ENCODE results near the gene NEURL3. TPM values are rescaled to one million over a fixed set of nuclear protein-coding genes. Genes with fewer than 3 reads are reported as not detected.
A peak's percentile ranks its signal among the peaks of the same experiment; 100 is the strongest.
"Not testable (repeated sequence)": the region's sequence is repeated elsewhere in the genome, so short reads cannot be mapped to it uniquely, and the experiment has no call there.

Gene NEURL3
- 1 to 10 TPM in 1 of 2 donors, under 1 TPM in 1; 0.58 to 3.3 TPM for total RNA-seq
- long read RNA-seq, partial matches to known transcripts: 0 of 1 reads
- long read RNA-seq, other reads (novel, unspliced or antisense): 1 of 1 reads

GRCh38 chr2:96505231-96505889, at the start of gene NEURL3:
Gene NEURL3 (minus strand): TSS chr2:96505357. CDS start chr2:96505286, 71 bp downstream.
- DNase-seq: peak in 1 of 2 donors; percentile 72
- peak; percentile 69 for ATAC-seq
- intact Hi-C loops (cut with DNase I, micrococcal nuclease): loop anchor here (5.0 to 10.0 kb wide), 2 partner anchors 91 to 98 kb away; no protein-coding TSS in a partner anchor

DNA sequence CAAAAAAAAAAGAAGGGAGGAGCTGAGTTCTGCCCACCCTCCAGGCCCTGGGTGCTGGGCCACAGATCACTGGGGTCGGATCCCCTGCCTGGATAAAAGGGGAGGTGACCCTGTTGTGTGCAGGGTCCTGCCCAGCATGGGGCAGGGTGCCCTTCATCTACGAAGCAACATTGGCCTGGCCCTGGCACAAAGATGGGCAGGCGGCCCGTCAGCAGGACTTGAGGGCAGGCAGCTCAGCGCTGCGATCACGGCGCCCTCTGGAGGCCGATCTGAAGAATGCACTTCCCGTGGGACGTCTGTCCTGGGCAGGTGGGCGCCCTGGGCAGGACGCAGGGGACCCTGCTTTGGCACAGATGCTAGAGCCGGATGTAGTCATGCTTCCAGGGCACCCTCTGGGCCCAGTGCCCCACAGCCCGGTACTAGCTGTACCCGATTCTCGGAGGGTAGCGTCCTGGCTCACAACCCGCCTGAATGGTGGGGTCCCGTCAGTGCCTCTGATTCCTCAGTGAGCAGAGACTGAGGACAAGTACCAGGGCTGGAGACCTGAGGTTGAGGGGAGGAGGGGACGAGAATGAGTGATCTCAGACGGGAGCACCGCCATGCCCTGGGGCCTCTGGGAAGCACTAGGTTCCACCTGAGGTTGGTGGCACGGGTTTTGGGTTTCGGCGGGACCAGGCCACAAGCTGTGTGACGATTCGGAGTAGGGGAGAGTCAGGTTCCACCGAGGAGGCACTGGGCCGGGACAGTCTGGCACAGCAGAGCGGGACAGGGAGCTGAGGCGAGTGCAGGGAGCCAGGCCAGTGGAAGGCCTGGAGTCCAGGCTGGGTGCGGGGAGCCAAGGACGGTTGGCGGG, 49.4 kb upstream of the NEURL3 start:
- intact Hi-C loops (cut with DNase I, micrococcal nuclease): no loop called here
- DNase-seq (peak in 1 of 2 donors; percentile 67), ATAC-seq (peak; percentile 39)

GRCh38 chr2:96553957-96554292, 48.8 kb upstream of the NEURL3 start:
- ATAC-seq; DNase-seq; intact Hi-C loops (cut with DNase I, micrococcal nuclease): not testable (repeated sequence)

DNA sequence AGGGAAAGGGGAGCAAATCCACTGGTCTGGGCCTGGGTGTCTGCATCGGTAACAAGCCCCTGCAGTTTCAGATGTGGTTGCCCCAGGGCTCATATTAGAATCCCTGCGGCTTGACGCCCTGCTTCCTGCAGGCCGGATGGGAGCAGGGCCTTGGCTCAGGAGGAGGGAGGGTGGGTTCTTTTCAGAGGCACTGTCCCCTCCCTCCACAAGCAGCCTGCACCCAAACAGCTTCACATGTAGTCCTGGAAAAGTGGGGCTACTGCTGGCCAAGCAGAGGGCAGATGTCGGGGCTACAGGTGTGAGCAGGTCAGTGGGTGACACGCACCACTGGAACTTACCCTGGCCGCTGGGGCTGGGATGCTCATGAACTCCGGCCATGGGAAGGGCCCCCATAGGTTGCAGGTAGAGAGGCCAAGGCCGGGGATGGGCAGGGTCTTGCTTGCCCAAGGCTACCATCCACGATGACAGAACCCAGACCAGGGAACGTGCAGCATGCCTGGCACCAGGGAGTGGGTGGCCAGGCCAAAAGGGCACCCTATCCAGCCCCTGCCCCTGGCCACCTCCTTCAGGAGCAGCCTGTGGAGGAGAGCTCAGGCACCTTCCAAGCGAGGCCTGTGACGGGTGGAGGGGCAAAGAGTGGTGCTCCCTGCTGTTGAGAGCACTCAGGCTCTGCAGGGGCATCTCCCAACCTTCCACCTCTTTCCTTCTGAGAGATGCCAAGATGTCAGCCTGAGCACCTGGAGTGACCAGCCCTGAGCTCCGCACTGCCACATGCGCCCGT, 48.2 kb upstream of the NEURL3 start:
- DNase-seq (no peak), ATAC-seq (no peak)
- intact Hi-C loops (cut with DNase I, micrococcal nuclease): no loop called here

- ATAC-seq (no peak), DNase-seq (no peak)
- intact Hi-C loops (cut with DNase I, micrococcal nuclease): no loop called here
Observed at GRCh38 chr2:96552315-96553175, 47.4 kb upstream of the NEURL3 start.

DNA sequence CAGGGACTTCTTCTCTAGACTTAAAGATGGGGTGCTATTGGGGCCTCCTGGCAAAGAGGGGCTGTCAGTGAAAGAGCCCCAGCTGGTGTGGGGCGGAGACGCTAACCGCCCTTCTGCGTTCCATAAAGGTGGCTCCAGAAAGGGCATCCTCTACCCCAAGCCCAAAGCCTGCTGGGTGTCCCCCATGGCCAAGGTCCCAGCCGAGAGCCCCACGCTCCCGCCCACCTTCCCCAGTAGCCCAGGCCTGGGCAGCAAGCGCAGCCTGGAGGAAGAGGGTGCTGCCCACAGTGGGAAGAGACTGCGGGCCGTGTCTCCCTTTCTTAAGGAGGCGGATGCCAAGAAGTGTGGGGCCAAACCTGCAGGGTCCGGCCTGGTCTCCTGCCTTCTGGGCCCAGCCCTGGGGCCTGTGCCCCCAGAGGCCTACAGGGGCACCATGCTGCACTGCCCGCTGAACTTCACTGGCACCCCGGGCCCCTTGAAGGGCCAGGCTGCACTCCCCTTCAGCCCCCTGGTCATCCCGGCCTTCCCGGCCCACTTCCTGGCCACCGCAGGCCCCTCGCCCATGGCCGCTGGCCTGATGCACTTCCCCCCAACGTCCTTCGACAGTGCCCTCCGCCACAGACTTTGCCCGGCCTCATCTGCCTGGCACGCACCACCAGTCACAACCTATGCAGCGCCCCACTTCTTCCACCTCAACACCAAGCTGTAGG, 46.6 kb upstream of the NEURL3 start:
- intact Hi-C loops (cut with DNase I, micrococcal nuclease): no loop called here
- ATAC-seq (no peak), DNase-seq (no peak)

DNA sequence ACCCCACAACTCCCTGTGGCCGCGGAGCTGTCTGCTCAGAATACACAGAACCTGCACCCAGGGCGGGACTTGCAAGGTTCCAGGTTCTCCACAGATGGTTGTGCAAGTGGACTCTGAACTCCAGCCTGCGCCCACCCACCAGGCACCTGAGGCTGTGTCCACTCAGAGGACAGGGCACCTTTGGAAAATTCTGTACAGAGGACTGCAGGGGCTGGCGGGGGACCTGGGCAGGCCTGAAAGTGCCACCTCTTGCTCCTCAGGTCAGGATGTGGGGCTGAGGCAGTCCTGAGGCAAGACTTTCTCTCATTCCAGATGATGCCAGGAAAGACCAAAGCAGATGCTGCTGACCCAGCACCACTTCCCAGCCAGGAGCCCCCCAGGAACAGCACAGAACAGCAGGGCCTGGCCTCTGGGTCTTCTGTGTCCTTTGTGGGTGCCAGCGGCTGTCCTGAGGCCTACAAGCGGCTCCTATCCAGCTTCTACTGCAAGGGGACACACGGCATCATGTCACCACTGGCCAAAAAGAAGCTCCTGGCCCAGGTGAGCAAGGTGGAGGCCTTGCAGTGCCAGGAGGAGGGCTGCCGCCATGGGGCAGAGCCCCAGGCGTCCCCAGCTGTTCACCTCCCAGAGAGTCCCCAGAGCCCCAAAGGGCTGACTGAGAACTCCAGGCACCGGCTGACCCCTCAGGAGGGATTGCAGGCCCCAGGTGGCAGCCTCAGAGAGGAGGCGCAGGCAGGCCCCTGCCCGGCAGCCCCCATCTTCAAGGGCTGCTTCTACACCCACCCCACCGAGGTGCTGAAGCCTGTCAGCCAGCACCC, 45.8 kb upstream of the NEURL3 start:
- ATAC-seq (no peak), DNase-seq (no peak)
- intact Hi-C loops (cut with DNase I, micrococcal nuclease): no loop called here

GRCh38 chr2:96549967-96550786, 45.0 kb upstream of the NEURL3 start:
- ATAC-seq: peak; percentile 77
- peak; percentile 27 to 75 for DNase-seq
- intact Hi-C loops (cut with DNase I, micrococcal nuclease): no loop called here

DNA sequence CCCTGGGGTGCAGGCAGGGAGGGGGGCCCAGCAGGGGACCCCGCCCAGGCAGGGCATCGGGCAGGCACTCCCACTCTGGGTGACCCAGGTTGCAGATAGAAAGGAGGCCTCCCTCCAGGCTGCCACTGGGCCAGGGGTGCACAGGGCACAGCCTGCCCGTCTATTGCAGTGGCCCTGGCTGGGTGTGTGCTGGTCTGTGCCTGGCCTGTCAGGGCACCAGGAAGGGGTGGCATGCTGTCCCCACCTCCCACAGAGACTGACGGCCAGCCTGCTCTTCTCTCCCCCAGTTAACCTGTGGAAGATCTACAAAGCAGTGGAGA, 44.3 kb upstream of the NEURL3 start:
- no peak for DNase-seq
- intact Hi-C loops (cut with DNase I, micrococcal nuclease): no loop called here
- ATAC-seq: no peak

DNA sequence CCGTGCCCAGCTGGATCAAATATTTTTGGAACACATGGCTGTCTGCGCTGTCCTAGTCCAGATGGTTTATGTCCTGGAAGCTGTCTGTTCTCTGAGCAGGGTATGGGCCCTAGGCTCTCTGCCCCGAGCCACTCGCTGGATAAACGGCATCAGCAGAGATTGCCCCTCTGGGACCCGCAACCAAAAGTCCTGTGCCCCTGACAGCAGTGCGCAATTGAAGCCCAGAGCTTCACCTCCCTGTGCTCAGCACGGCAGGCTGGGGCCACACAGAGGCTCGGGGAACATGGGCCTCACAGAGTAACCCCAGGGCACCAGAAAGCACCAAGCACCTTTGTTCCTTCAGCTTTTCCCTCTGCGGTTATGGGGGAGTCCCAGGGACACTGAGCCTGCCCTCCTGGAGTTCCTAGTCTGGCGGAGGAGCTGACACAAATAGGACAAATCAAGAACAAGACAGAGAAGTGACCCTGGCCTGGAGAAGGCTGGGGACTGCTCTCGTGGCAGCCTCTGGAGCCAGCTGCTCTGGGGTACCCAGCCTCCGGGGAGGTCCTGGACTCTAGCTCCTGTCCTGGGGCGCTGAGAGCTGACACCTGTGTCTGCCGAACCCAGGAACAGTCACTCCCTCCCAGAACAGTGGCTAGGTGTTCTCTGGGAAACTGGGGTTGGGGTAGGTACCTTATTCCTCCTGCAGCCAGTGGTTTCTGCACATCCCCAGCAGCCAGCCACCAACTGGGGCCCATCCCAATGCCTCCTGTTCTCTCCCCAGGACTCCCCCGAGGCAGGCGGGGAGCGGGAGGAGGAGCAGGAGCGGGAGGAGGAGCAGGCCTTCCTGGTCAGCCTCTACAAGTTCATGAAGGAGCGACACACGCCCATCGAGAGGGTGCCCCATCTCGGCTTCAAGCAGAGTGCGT, 43.7 kb upstream of the NEURL3 start:
- DNase-seq: no peak
- ATAC-seq: no peak
- intact Hi-C loops (cut with DNase I, micrococcal nuclease): no loop called here

GRCh38 chr2:96547731-96548171, 42.6 kb upstream of the NEURL3 start:
- DNase-seq (no peak), ATAC-seq (no peak)
- intact Hi-C loops (cut with DNase I, micrococcal nuclease): no loop called here

DNA sequence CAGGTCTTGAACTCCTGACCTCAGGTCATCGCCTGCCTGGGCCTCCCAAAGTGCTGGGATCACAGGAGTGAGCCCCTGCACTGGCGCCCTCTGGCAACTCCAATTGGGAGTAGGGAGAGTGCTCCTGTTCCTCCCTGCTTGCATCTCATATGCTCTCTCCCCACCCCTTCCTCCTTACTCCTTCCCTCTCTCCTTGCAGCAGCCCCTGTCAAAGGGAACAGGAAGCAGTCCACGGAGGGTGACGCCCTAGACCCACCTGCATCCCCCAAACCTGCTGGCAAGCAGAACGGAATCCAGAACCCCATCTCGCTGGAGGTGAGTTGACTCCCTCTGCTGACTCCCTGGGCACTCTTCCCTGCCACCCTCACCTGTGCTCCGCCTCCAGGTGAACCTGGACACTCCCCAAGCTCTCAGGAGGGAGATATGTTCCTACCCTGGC, 42.1 kb upstream of the NEURL3 start:
- DNase-seq (no peak), ATAC-seq (peak; percentile 59)
- intact Hi-C loops (cut with DNase I, micrococcal nuclease): no loop called here

DNA sequence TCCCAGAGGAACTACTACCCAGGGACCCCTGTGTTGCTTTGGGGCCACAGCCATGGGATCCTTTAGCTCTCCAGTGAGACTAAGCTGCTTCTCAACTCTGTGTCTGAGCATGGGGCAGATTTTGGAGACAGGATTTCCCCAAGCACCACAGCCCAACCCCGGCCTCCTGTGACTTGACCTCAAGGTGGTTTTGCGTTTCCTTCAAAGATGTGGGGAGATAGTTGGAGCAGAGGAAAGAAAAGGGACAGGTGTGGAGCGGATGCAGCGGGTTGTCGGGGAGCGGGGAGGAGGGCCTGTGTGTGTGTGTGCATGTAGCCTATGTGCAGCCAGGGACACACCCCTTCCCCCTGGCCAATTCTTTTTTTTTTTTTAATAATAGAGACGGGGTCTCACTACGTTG, 41.6 kb upstream of the NEURL3 start:
- ATAC-seq: no peak
- no peak for DNase-seq
- intact Hi-C loops (cut with DNase I, micrococcal nuclease): no loop called here

GRCh38 chr2:96546321-96546720, 41.2 kb upstream of the NEURL3 start:
- no peak for ATAC-seq
- DNase-seq: no peak
- intact Hi-C loops (cut with DNase I, micrococcal nuclease): no loop called here

- DNase-seq (no peak), ATAC-seq (no peak)
- intact Hi-C loops (cut with DNase I, micrococcal nuclease): no loop called here
Observed at GRCh38 chr2:96542357-96542977, 37.3 kb upstream of the NEURL3 start.
